Tibial nerve (tissue), 4 donors: ENCODE data around the gene PHKB.

Experiments
- EP300 ChIP-seq, 2 donors: sonication (generic); formaldehyde crosslinking; IDR thresholded peaks; one replicate each; pipeline ENCODE4 v1.6.1; 2017; ENCODE audit warnings: antibody characterized with exemption in 2 of 2, mild to moderate bottlenecking in 1 of 2
- TF ChIP-seq, protein P1 (sequence below), 5 experiments: fragments of 200-600 bp in 3 of 5; fragments of 450-650 bp in 2 of 5; sonication (generic) in 3 of 5; IDR thresholded peaks; one replicate each; pipeline ENCODE4 v1.5.1; 2016 to 2019; ENCODE audit warnings: antibody characterized with exemption in 5 of 5, mild to moderate bottlenecking in 3 of 5, moderate library complexity in 2 of 5

DNA sequence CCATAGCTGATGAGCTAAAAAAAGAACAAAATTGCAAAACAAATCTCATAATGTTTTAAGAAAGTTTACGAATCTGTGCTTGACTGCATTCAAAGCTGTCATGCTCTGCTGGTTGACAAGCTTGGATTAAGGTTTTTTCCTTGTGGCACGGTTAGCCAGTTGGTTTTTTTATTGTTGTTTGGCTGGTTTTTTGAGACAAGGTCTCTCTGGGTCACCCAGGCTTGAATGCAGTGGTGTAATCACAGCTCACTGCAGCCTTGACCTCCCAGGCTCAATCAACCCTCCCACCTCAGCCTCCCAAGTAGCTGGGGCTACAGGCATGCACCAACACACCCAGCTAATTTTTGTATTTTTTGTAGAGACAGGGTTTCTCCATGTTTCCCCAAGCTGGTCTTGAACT is 45.7 kb downstream of the PHKB start:
- no peak for TF ChIP-seq EP300 (IDR thresholded peaks at IDR 0.05)
- TF ChIP-seq, protein P1, sequence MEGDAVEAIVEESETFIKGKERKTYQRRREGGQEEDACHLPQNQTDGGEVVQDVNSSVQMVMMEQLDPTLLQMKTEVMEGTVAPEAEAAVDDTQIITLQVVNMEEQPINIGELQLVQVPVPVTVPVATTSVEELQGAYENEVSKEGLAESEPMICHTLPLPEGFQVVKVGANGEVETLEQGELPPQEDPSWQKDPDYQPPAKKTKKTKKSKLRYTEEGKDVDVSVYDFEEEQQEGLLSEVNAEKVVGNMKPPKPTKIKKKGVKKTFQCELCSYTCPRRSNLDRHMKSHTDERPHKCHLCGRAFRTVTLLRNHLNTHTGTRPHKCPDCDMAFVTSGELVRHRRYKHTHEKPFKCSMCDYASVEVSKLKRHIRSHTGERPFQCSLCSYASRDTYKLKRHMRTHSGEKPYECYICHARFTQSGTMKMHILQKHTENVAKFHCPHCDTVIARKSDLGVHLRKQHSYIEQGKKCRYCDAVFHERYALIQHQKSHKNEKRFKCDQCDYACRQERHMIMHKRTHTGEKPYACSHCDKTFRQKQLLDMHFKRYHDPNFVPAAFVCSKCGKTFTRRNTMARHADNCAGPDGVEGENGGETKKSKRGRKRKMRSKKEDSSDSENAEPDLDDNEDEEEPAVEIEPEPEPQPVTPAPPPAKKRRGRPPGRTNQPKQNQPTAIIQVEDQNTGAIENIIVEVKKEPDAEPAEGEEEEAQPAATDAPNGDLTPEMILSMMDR (IDR thresholded peaks at IDR 0.05), result no peak
